OCI-LY7 (cell line): ENCODE measurements around the gene ELOVL5. TPM values are rescaled to one million over a fixed set of nuclear protein-coding genes. Genes with fewer than 3 reads are reported as not detected.

Source experiments
- BruUV-seq: library from RNA; stranded (reverse); fragments of 400-500 nt; replicated peaks from 2 replicates; lab custom pipeline; 2021; lab: Mats Ljungman, UMichigan
- CTCF ChIA-PET: fragments of 300-600 bp; sonication (Branson Sonifier 250); formaldehyde crosslinking; loops from one replicate; lab custom pipeline; 2022; ENCODE audit warnings: antibody characterized with exemption; ENCODE audit not compliant: unreplicated experiment; lab: Charles Lee
- POLR2A ChIA-PET: fragments of 300-600 bp; sonication (Branson Sonifier 250); formaldehyde crosslinking; loops from one replicate; lab custom pipeline; 2022; ENCODE audit warnings: antibody characterized with exemption; lab: Charles Lee
- DNase-seq: peaks from one replicate; pipeline ENCODE4 v3.0.0-alpha.2; 2015; ENCODE audit warnings: low spot score
- H2AFZ ChIP-seq: fragments of 200-600 bp; sonication (generic), shearing (Covaris generic); 2 replicates; pipeline ENCODE4 v1.6.1; 2014; ENCODE audit warnings: mild to moderate bottlenecking, antibody characterized with exemption, low read length, moderate library complexity
- H3K27ac ChIP-seq: fragments of 200-600 bp; sonication (generic); 2 replicates; pipeline ENCODE4 v1.5.1; 2014; ENCODE audit warnings: mixed run types, low read depth, mild to moderate bottlenecking, moderate library complexity, low read length, inconsistent platforms; ENCODE audit not compliant: poor library complexity, severe bottlenecking
- H3K36me3 ChIP-seq: fragments of 200-600 bp; sonication (generic); 2 replicates; pipeline ENCODE4 v1.6.1; 2014; ENCODE audit warnings: mild to moderate bottlenecking, antibody characterized with exemption, low read length, moderate library complexity, mixed read lengths; ENCODE audit not compliant: insufficient read depth
- H3K4me1 ChIP-seq: fragments of 200-600 bp; sonication (generic); 2 replicates; pipeline ENCODE4 v1.5.1; 2014; ENCODE audit warnings: mild to moderate bottlenecking, low read length; ENCODE audit not compliant: insufficient read depth, poor library complexity, severe bottlenecking
- H3K4me2 ChIP-seq: fragments of 200-600 bp; sonication (generic); 2 replicates; pipeline ENCODE4 v1.6.1; 2014; ENCODE audit warnings: mild to moderate bottlenecking, low read length
- H3K4me3 ChIP-seq: fragments of 200-600 bp; sonication (generic); 2 replicates; pipeline ENCODE4 v1.5.1; 2014; ENCODE audit warnings: mild to moderate bottlenecking, low read depth, low read length; ENCODE audit not compliant: poor library complexity, severe bottlenecking
- H3K79me2 ChIP-seq: fragments of 200-600 bp; sonication (generic); 2 replicates; pipeline ENCODE4 v1.6.1; 2016; ENCODE audit warnings: low read depth, mild to moderate bottlenecking, low read length, moderate library complexity, mixed read lengths; ENCODE audit not compliant: insufficient read depth
- H3K9me2 ChIP-seq: fragments of 200-600 bp; sonication (generic); 2 replicates; pipeline ENCODE4 v1.6.1; 2016; ENCODE audit warnings: mild to moderate bottlenecking, low read length, mixed read lengths; ENCODE audit not compliant: insufficient read depth
- H3K9me3 ChIP-seq: fragments of 200-600 bp; sonication (generic); 2 replicates; pipeline ENCODE4 v1.6.1; 2014; ENCODE audit warnings: mild to moderate bottlenecking, mixed run types, low read length, mixed read lengths
- H4K20me1 ChIP-seq: fragments of 200-600 bp; sonication (generic); 2 replicates; pipeline ENCODE4 v1.6.1; 2014; ENCODE audit warnings: mild to moderate bottlenecking, antibody characterized with exemption, low read length, moderate library complexity, mixed read lengths; ENCODE audit not compliant: insufficient read depth
- EZH2phosphoT487 ChIP-seq: fragments of 200-600 bp; sonication (generic); IDR thresholded peaks from 2 replicates; pipeline ENCODE4 v1.6.1; 2018; ENCODE audit warnings: low read depth, borderline replicate concordance, mild to moderate bottlenecking, mixed run types, antibody characterized with exemption, low read length, moderate library complexity, mixed read lengths
- intact Hi-C: fragments of 100-400 bp; cut with micrococcal nuclease; formaldehyde crosslinking; loops from one replicate; pipeline ENCODE4 v1.10.0; 2022; ENCODE audit not compliant: unreplicated experiment
- total RNA-seq, 2 experiments: library from RNA; depleted of rRNA in 1 of 2; stranded (reverse); fragments of >200 nt in 1 of 2; shearing (Covaris generic) in 1 of 2; gene quantifications; 2 replicates each; pipeline ENCODE4 v1.2.3, GENCODE V29; 2014 to 2022
- TF ChIP-seq, protein P1 (sequence below): fragments of 200-600 bp; sonication (generic); conservative IDR thresholded peaks from 2 replicates; pipeline ENCODE4 v1.5.1; 2014; ENCODE audit warnings: mild to moderate bottlenecking, antibody characterized with exemption, low read length, moderate library complexity, mixed read lengths

The ELOVL5 gene
- total RNA-seq, 2 experiments from 2014 or later, result 66.8 to 97.1 TPM

DNA sequence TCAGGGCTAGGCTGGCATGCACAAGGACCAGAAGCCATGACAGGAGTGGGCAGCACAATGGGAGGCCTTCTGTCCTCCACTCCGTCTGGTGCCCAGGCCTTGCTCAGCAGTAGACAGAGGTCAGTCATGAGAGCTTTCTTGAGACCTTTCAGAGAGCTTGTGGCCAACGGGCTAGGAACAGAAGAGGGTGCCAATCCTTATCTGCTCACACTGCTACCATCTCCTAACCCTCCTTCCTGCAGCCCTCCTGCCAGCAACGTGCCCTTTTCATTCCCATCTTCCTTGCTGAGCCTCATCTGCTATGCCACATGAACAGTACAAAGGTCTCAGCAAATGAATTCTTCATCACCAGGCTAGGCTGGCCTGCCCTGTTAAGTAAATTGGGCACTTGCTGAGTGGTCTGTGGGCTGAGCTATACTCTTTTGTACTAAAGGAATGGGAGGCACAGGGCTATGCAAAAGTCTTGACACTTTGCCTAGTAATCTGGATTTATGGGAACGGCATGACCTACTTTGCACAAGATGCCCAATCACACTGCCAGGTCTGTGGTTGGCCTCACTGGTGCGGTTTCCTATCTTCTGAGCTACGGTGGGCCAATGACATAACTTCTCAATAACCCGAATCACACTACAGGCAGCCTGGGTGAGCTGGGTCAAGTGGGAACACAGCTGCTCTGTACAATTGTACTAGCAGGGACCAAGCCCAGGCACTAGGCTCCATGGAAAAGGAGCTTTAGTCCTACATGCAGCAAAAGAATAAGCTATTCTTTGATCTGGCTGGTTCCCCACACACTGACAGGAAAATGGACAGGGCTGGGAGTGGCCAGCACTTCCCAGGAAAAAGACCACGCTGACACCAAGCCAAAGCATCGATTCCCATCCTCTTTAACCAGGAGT is 47.8 kb downstream of the ELOVL5 start:
- BruUV-seq, result no TSS peak
- Histone ChIP-seq H3K4me2 (no peak overlapping the region), H2AFZ (no peak overlapping the region), H3K9me2 (no peaks in the 10 kb centered on the region), H3K36me3 (no peaks in the 10 kb centered on the region), H3K79me2 (peaks cover 83% of the 10 kb centered on the region), H4K20me1 (0 out of 2 replicates have a peak, but pooled peaks cover 22% of the 10 kb centered on the region), H3K4me1 (peaks cover 17% of the 10 kb centered on the region), H3K27ac (no peak overlapping the region), H3K4me3 (no peak overlapping the region), H3K9me3 (no peaks in the 10 kb centered on the region)
- ChIA-PET CTCF (interaction anchor here (1.2 kb wide), 1 partner anchor 20 kb away, joined by 3 read pairs; no protein-coding TSS in a partner anchor), POLR2A (interaction anchor here (0.8 kb wide), 1 partner anchor 20 kb away, joined by 4 read pairs; no protein-coding TSS in a partner anchor)
- no peak for DNase-seq
- intact Hi-C loops, result no loop called here
- TF ChIP-seq EZH2phosphoT487, result no peak
- TF ChIP-seq, protein P1, sequence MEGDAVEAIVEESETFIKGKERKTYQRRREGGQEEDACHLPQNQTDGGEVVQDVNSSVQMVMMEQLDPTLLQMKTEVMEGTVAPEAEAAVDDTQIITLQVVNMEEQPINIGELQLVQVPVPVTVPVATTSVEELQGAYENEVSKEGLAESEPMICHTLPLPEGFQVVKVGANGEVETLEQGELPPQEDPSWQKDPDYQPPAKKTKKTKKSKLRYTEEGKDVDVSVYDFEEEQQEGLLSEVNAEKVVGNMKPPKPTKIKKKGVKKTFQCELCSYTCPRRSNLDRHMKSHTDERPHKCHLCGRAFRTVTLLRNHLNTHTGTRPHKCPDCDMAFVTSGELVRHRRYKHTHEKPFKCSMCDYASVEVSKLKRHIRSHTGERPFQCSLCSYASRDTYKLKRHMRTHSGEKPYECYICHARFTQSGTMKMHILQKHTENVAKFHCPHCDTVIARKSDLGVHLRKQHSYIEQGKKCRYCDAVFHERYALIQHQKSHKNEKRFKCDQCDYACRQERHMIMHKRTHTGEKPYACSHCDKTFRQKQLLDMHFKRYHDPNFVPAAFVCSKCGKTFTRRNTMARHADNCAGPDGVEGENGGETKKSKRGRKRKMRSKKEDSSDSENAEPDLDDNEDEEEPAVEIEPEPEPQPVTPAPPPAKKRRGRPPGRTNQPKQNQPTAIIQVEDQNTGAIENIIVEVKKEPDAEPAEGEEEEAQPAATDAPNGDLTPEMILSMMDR, result no peak

DNA sequence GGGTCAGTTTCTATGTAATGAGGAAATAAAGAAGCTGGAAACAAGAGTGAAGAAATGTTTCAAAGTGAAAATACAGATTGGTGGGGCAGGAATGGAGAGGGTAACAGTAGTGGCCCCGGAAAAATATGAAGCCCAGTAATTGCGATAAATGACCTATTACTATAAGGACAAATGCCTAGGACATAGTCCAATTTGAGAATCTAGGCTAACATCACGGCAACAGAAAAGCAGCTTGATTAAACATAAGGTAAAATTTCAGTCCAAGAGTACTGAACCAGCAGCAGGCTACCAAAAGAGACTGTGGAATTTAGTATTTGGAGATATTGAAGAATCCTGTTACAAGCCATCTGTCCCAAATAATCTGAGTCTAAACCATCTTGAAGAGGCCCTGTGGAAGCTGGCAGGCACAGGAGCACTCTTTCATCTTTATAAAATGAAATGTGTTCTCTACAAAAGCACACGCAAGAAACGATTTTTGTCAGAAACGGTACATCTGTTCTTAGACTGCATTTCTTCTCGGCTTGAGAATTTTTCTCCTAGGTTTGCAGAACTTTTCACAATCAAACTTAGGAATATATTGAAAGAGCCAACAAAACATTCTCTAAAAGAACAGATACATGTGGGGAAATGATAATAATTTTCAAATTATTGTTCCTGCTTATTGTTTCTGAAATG is 49.3 kb downstream of the ELOVL5 start:
- TF ChIP-seq EZH2phosphoT487, result no peak
- TF ChIP-seq, protein P1, result no peak
- POLR2A ChIA-PET, result interaction anchor here (0.6 to 2.0 kb wide), 5 partner anchors 10 to 106 kb away, joined by 3 to 8 read pairs (median 3); no protein-coding TSS in a partner anchor
- Histone ChIP-seq H3K36me3 (peaks cover 11% of the 10 kb centered on the region; the same call in 1 of the 2 replicates), H3K4me3 (no peak overlapping the region), H3K27ac (no peak overlapping the region), H4K20me1 (0 out of 2 replicates have a peak, but pooled peaks cover 28% of the 10 kb centered on the region), H3K9me2 (no peaks in the 10 kb centered on the region), H3K4me2 (no peak overlapping the region), H3K79me2 (peaks cover 90% of the 10 kb centered on the region), H3K9me3 (no peaks in the 10 kb centered on the region), H3K4me1 (peaks cover 28% of the 10 kb centered on the region), H2AFZ (no peak overlapping the region)
- intact Hi-C loops, result no loop called here
- CTCF ChIA-PET, result no interaction called here
- no peak for DNase-seq
- BruUV-seq, result no TSS peak
